DOHH2 (cell line): Measurements from ENCODE around the gene SPATC1L.
"Not testable (repeated sequence)": the region's sequence is repeated elsewhere in the genome, so short reads cannot be mapped to it uniquely, and the experiment has no call there.

Source experiments
- H3F3A ChIP-seq: fragments of 200-600 bp; sonication (generic), shearing (Covaris generic); 2 replicates; pipeline ENCODE4 v1.6.0; 2016; ENCODE audit warnings: antibody characterized with exemption, mild to moderate bottlenecking; ENCODE audit not compliant: control insufficient read depth, insufficient read depth
- H3K27ac ChIP-seq: fragments of 200-600 bp; sonication (generic); 2 replicates; pipeline ENCODE4 v1.5.1; 2014; ENCODE audit warnings: low read depth, mild to moderate bottlenecking, low read length, moderate library complexity
- H3K27me3 ChIP-seq: fragments of 200-600 bp; sonication (generic); 2 replicates; pipeline ENCODE4 v1.6.1; 2014; ENCODE audit warnings: mild to moderate bottlenecking, low read length, mixed read lengths; ENCODE audit not compliant: control insufficient read depth
- H3K36me3 ChIP-seq: fragments of 200-600 bp; sonication (generic); 2 replicates; pipeline ENCODE4 v1.6.1; 2014; ENCODE audit warnings: mild to moderate bottlenecking, low read length, moderate library complexity, mixed read lengths; ENCODE audit not compliant: control insufficient read depth
- H3K4me1 ChIP-seq: fragments of 200-600 bp; sonication (generic); 2 replicates; pipeline ENCODE4 v1.6.1; 2014; ENCODE audit warnings: mild to moderate bottlenecking, low read length, mixed read lengths; ENCODE audit not compliant: control insufficient read depth
- H3K4me2 ChIP-seq: fragments of 200-600 bp; sonication (generic); 2 replicates; pipeline ENCODE4 v1.6.0; 2014; ENCODE audit warnings: mild to moderate bottlenecking, low read length, moderate library complexity
- H3K4me3 ChIP-seq: fragments of 200-600 bp; sonication (generic); 2 replicates; pipeline ENCODE4 v1.5.1; 2014; ENCODE audit warnings: mild to moderate bottlenecking, low read length, mixed read lengths
- H3K79me2 ChIP-seq: fragments of 200-600 bp; sonication (generic); 2 replicates; pipeline ENCODE4 v1.6.1; 2014; ENCODE audit warnings: mild to moderate bottlenecking, low read length, mixed read lengths; ENCODE audit not compliant: control insufficient read depth
- H3K9me2 ChIP-seq: fragments of 200-600 bp; sonication (generic); replicated peaks from 2 replicates; pipeline ENCODE4 v1.6.1; 2014; ENCODE audit warnings: mild to moderate bottlenecking, low read length, mixed read lengths; ENCODE audit not compliant: control insufficient read depth
- H3K9me3 ChIP-seq: fragments of 200-600 bp; sonication (generic); 2 replicates; pipeline ENCODE4 v1.6.1; 2014; ENCODE audit warnings: antibody characterized with exemption, low read length, mixed read lengths; ENCODE audit not compliant: control insufficient read depth, insufficient read depth
- H4K20me1 ChIP-seq: fragments of 200-600 bp; sonication (generic); 2 replicates; pipeline ENCODE4 v1.6.0; 2014; ENCODE audit warnings: low read depth, mild to moderate bottlenecking, antibody characterized with exemption, low read length, moderate library complexity; ENCODE audit not compliant: control insufficient read depth, insufficient read depth
- CTCF ChIP-seq: fragments of 200-600 bp; sonication (generic); IDR thresholded peaks from one replicate; pipeline ENCODE4 v1.5.1; 2014; ENCODE audit warnings: antibody characterized with exemption, mild to moderate bottlenecking, low read depth, low read length; ENCODE audit not compliant: poor library complexity, severe bottlenecking
- EZH2phosphoT487 ChIP-seq: fragments of 200-600 bp; sonication (generic); IDR thresholded peaks from 2 replicates; pipeline ENCODE4 v1.6.1; 2017; ENCODE audit warnings: borderline replicate concordance, mild to moderate bottlenecking, antibody characterized with exemption, low read length, moderate library complexity, mixed read lengths

SPATC1L gene

GRCh38 chr21:46142582-46143473, 41.4 kb downstream of the SPATC1L start:
- Histone ChIP-seq H3K9me2 (no peaks in the 10 kb centered on the region), H3K4me2 (no peak overlapping the region)

DNA sequence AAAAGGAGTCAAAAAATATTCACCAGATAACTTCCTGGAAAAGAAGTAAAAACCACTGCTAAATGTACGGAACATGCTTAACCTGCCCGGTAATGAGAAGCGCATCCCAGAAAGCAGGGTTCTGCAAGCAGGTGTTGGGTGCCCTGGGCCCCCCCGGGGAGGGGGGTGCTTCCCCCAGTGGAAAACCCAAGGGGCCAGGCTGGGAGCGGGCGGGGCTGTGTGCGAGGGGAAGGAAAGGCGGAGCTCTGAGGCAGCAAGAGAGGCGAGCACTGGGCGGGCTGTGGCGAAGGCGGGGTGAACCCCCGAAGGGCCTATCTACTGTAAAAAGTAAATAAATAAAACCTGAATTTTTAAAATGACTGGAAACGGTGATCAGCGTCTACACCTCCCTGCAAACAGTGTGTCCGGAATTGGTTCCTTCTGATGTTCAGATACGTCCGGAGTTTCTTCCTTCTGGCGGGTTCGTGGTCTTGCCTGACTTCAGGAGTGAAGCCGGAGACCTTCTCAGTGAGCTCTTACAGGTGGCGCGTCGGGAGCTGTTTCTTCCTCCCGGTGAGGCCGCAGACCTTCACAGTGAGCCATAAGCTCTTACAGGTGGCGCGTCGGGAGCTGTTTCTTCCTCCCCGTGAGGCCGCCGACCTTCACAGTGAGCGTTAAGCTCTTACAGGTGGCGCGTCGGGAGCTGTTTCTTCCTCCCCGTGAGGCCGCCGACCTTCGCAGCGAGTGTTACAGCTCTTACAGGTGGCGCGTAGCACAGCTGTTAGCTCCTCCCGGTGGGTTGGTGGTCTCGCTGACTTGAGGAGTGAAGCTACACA, 42.3 kb downstream of the SPATC1L start:
- H3K27ac ChIP-seq, result no peak overlapping the region
- no peaks in the 10 kb centered on the region for H3F3A ChIP-seq
- H3K79me2 ChIP-seq, result no peaks in the 10 kb centered on the region
- H3K4me1 ChIP-seq, result no peaks in the 10 kb centered on the region
- TF ChIP-seq EZH2phosphoT487 (no peak), CTCF (no peak)
- no peaks in the 10 kb centered on the region for H3K36me3 ChIP-seq
- H3K9me2 ChIP-seq, result no peaks in the 10 kb centered on the region
- H3K4me2 ChIP-seq, result no peak overlapping the region
- H3K4me3 ChIP-seq, result no peak overlapping the region
- H3K9me3 ChIP-seq, result peaks cover 5% of the 10 kb centered on the region; the same call in 1 of the 2 replicates
- H3K27me3 ChIP-seq, result no peaks in the 10 kb centered on the region
- H4K20me1 ChIP-seq, result no peaks in the 10 kb centered on the region

More at GRCh38 chr21:46142582-46143473, 41.4 kb downstream of the SPATC1L start:
- Histone ChIP-seq H3K27me3 (no peaks in the 10 kb centered on the region), H3K4me1 (no peaks in the 10 kb centered on the region), H4K20me1 (no peaks in the 10 kb centered on the region), H3K27ac (no peak overlapping the region), H3K9me3 (peaks cover 5% of the 10 kb centered on the region; the same call in 1 of the 2 replicates), H3K79me2 (no peaks in the 10 kb centered on the region), H3F3A (no peaks in the 10 kb centered on the region), H3K36me3 (no peaks in the 10 kb centered on the region), H3K4me3 (no peak overlapping the region)
- TF ChIP-seq CTCF (no peak), EZH2phosphoT487 (no peak)

- H3F3A ChIP-seq, H3K79me2 ChIP-seq, H3K27ac ChIP-seq, H3K9me3 ChIP-seq, H3K27me3 ChIP-seq, H4K20me1 ChIP-seq, H3K4me2 ChIP-seq, H3K9me2 ChIP-seq, H3K36me3 ChIP-seq, H3K4me3 ChIP-seq, H3K4me1 ChIP-seq: not testable (repeated sequence)
These were observed 43.8 kb downstream of the SPATC1L start for GRCh38 chr21:46140352-46141003.
